ENCODE measurements around the gene DOCK9. TPM values are rescaled to one million over a fixed set of nuclear protein-coding genes. Genes with fewer than 3 reads are reported as not detected.

The DOCK9 gene
- total RNA-seq, 1 donor from 2014 or later: 45.9 TPM

- Mint-ChIP-seq H3K27me3 (ENCODE audit: low read depth) (no peaks in the 10 kb centered on the region), H3K4me3 (ENCODE audit: unreplicated experiment) (no peak overlapping the region), H3K4me1 (ENCODE audit: low read depth) (peaks cover 6% of the 10 kb centered on the region), H3K27ac (ENCODE audit: unreplicated experiment) (no peak overlapping the region), H3K36me3 (ENCODE audit: low read depth) (peaks cover 22% of the 10 kb centered on the region), H3K9me3 (ENCODE audit: low read depth) (no peaks in the 10 kb centered on the region)
- no peak for TF ChIP-seq CTCF (IDR thresholded peaks at IDR 0.05)
- no peak for DNase-seq (ENCODE audit: low spot score)
Measured at GRCh38 chr13:98846986-98847385, 130.9 kb downstream of the DOCK9 start.

GRCh38 chr13:98846521-98846920 is 131.3 kb downstream of the DOCK9 start:
- TF ChIP-seq CTCF (IDR thresholded peaks at IDR 0.05): no peak
- H3K27ac Mint-ChIP-seq (ENCODE audit: unreplicated experiment): no peak overlapping the region
- no peak overlapping the region for H3K4me3 Mint-ChIP-seq (ENCODE audit: unreplicated experiment)
- peaks cover 22% of the 10 kb centered on the region for H3K36me3 Mint-ChIP-seq (ENCODE audit: low read depth)
- H3K27me3 Mint-ChIP-seq (ENCODE audit: low read depth): no peaks in the 10 kb centered on the region
- DNase-seq (ENCODE audit: low spot score): no peak
- H3K9me3 Mint-ChIP-seq (ENCODE audit: low read depth): no peaks in the 10 kb centered on the region
- peaks cover 6% of the 10 kb centered on the region for H3K4me1 Mint-ChIP-seq (ENCODE audit: low read depth)

DNA sequence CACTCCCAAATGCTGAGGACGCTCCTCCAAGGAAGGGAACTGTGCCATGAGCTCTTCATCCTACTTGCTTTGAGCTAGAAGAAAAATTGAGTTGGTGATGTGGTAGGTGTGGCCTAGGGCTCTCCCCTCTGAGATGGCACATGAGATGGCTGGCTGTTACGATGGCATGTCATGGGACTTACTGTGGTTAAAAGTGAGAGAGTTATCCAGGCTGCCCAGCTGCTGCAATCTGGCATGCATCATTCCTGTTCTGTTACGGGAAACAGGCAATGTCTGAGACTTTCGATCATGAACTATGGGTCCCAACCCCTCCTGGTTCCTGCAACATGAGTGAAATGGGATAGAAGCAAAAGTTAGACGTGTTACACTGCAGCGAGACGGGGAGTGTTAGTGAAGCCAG is 132.1 kb downstream of the DOCK9 start:
- H3K27me3 Mint-ChIP-seq (ENCODE audit: low read depth): no peaks in the 10 kb centered on the region
- TF ChIP-seq CTCF (IDR thresholded peaks at IDR 0.05): no peak
- no peak overlapping the region for H3K4me3 Mint-ChIP-seq (ENCODE audit: unreplicated experiment)
- H3K4me1 Mint-ChIP-seq (ENCODE audit: low read depth): peaks cover 10% of the 10 kb centered on the region
- no peak for DNase-seq (ENCODE audit: low spot score)
- H3K36me3 Mint-ChIP-seq (ENCODE audit: low read depth): peaks cover 22% of the 10 kb centered on the region
- H3K27ac Mint-ChIP-seq (ENCODE audit: unreplicated experiment): no peak overlapping the region
- H3K9me3 Mint-ChIP-seq (ENCODE audit: low read depth): no peaks in the 10 kb centered on the region

- H3K27me3 Mint-ChIP-seq (ENCODE audit: low read depth): no peaks in the 10 kb centered on the region
- no peak for DNase-seq (ENCODE audit: low spot score)
- no peak overlapping the region for H3K4me3 Mint-ChIP-seq (ENCODE audit: unreplicated experiment)
- TF ChIP-seq CTCF (IDR thresholded peaks at IDR 0.05): no peak
- peaks cover 26% of the 10 kb centered on the region for H3K4me1 Mint-ChIP-seq (ENCODE audit: low read depth)
- H3K36me3 Mint-ChIP-seq (ENCODE audit: low read depth): peaks cover 22% of the 10 kb centered on the region
- no peak overlapping the region for H3K27ac Mint-ChIP-seq (ENCODE audit: unreplicated experiment)
- no peaks in the 10 kb centered on the region for H3K9me3 Mint-ChIP-seq (ENCODE audit: low read depth)
Measured at GRCh38 chr13:98844021-98844420, 133.8 kb downstream of the DOCK9 start.

DNA sequence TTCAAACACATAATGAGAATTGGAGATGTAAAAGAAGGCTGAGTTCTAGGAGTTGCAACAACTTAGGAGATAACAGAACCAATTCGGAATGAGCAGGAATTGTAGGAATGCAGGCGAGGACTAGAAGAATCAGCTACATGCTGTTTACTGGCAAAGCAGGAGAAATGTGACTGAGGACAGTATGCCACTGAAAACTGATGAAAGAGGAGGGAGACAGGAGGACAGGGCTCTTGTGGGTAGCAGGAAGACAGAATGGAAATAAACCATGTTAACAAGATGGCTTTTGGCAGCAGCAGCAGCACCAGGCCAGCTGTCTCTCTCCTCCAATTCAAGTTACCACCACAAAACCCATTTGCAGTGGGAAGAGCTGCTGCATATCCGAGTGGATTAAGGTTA is 134.4 kb downstream of the DOCK9 start:
- DNase-seq (ENCODE audit: low spot score): no peak
- H3K27me3 Mint-ChIP-seq (ENCODE audit: low read depth): no peaks in the 10 kb centered on the region
- peaks cover 22% of the 10 kb centered on the region for H3K36me3 Mint-ChIP-seq (ENCODE audit: low read depth)
- H3K4me1 Mint-ChIP-seq (ENCODE audit: low read depth): peaks cover 30% of the 10 kb centered on the region
- H3K27ac Mint-ChIP-seq (ENCODE audit: unreplicated experiment): no peak overlapping the region
- no peaks in the 10 kb centered on the region for H3K9me3 Mint-ChIP-seq (ENCODE audit: low read depth)
- no peak overlapping the region for H3K4me3 Mint-ChIP-seq (ENCODE audit: unreplicated experiment)
- TF ChIP-seq CTCF (IDR thresholded peaks at IDR 0.05): no peak
